AG04450 (cell line): Measurements from ENCODE around the gene LTBP1. TPM values are rescaled to one million over a fixed set of nuclear protein-coding genes. Genes with fewer than 3 reads are reported as not detected.

ENCODE experiments used
- CTCF ChIA-PET: fragments of 300-600, 350-600 bp; formaldehyde crosslinking; extraction: SDS; loops from one replicate; lab custom pipeline; 2022; ENCODE audit warnings: antibody characterized with exemption, inconsistent platforms; lab: Charles Lee
- POLR2A ChIA-PET: fragments of 350-600 bp; formaldehyde crosslinking; extraction: SDS; loops from one replicate; lab custom pipeline; 2021; ENCODE audit warnings: antibody characterized with exemption, inconsistent platforms; lab: Yijun Ruan, JAX
- DNase-seq: peaks from one replicate; pipeline ENCODE4 v3.0.0-alpha.2; 2011; ENCODE audit warnings: low read depth, low spot score
- H3K27ac ChIP-seq: one replicate; pipeline ENCODE4 v1.5.1; 2012; ENCODE audit warnings: low read depth, low read length, control low read depth
- H3K27me3 ChIP-seq: one replicate; pipeline ENCODE4 v1.6.0; 2012; ENCODE audit warnings: low read length; ENCODE audit not compliant: control insufficient read depth, insufficient read depth
- H3K4me3 ChIP-seq: 2 replicates; pipeline ENCODE4 v1.5.1; 2011; ENCODE audit warnings: mild to moderate bottlenecking, low read depth, low read length, control low read depth
- H3K9me3 ChIP-seq: 2 replicates; pipeline ENCODE4 v1.5.1; 2012; ENCODE audit warnings: low read length; ENCODE audit not compliant: control insufficient read depth, insufficient read depth
- polyA plus RNA-seq: library from polyadenylated mRNA; depleted of rRNA; stranded (reverse); fragments of >200 nt; gene quantifications from 2 replicates; pipeline ENCODE4 v1.2.3, GENCODE V29; 2011
- TF ChIP-seq, protein P1 (sequence below): IDR thresholded peaks from 2 replicates; pipeline ENCODE4 v1.5.1; 2011; ENCODE audit warnings: low read depth, low read length, control low read depth, inconsistent platforms

Gene LTBP1
- polyA plus RNA-seq, 1 experiment = 517 TPM

DNA sequence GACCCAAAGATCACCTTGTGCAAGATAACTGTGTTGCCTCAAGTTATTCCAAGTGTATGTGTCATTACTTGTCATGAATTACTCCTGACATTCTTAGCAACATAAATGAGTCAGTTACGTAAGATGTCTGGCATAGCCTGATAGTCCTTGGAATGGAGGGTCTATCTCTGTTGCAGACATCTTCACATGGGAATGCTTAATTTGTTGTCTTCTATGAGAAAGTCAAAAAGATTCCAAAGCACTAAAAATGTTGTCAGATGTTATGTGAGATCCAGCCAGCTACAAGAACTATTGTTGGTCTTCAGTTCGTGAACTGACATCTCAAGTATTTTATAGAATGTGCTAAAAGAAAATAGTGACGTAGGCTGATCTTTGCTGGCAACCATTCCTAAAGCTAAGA is 351.5 kb downstream of the LTBP1 start:
- Histone ChIP-seq H3K27me3 (no peaks in the 10 kb centered on the region), H3K9me3 (no peaks in the 10 kb centered on the region), H3K27ac (no peak overlapping the region), H3K4me3 (no peak overlapping the region)
- no peak for DNase-seq
- ChIA-PET CTCF (interaction anchor here (0.6 to 1.2 kb wide), 3 partner anchors 143 to 633 kb away, joined by 3 to 4 read pairs (median 3); no protein-coding TSS in a partner anchor), POLR2A (no interaction called here)
- TF ChIP-seq, protein P1, sequence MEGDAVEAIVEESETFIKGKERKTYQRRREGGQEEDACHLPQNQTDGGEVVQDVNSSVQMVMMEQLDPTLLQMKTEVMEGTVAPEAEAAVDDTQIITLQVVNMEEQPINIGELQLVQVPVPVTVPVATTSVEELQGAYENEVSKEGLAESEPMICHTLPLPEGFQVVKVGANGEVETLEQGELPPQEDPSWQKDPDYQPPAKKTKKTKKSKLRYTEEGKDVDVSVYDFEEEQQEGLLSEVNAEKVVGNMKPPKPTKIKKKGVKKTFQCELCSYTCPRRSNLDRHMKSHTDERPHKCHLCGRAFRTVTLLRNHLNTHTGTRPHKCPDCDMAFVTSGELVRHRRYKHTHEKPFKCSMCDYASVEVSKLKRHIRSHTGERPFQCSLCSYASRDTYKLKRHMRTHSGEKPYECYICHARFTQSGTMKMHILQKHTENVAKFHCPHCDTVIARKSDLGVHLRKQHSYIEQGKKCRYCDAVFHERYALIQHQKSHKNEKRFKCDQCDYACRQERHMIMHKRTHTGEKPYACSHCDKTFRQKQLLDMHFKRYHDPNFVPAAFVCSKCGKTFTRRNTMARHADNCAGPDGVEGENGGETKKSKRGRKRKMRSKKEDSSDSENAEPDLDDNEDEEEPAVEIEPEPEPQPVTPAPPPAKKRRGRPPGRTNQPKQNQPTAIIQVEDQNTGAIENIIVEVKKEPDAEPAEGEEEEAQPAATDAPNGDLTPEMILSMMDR = no peak

DNA sequence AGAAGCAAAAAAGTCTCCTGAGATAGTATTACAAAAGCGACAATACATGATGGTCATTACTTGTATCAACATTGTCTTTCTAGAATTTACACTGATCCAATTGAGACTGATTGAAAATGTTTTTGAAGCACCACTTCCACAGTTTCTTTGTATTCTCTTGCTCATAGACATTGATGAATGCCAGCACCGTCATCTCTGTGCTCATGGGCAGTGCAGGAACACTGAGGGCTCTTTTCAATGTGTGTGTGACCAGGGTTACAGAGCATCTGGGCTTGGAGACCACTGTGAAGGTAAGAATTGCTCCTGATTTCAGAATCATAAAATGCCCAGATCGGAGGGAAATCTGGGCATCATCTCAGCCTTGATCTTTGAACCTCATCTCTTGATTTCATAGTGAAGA is 354.6 kb downstream of the LTBP1 start:
- Histone ChIP-seq H3K4me3 (no peak overlapping the region), H3K27me3 (no peaks in the 10 kb centered on the region), H3K9me3 (no peaks in the 10 kb centered on the region), H3K27ac (no peak overlapping the region)
- TF ChIP-seq, protein P1 = no peak
- DNase-seq = no peak
- CTCF ChIA-PET = no interaction called here
- POLR2A ChIA-PET = no interaction called here

GRCh38 chr2:33302348-33302747 is 355.6 kb downstream of the LTBP1 start:
- H3K4me3 ChIP-seq = no peak overlapping the region
- H3K9me3 ChIP-seq = no peaks in the 10 kb centered on the region
- DNase-seq = no peak
- ChIA-PET POLR2A (no interaction called here), CTCF (interaction anchor here (0.6 kb wide), 1 partner anchor 46 kb away, joined by 4 read pairs; no protein-coding TSS in a partner anchor)
- H3K27ac ChIP-seq = no peak overlapping the region
- H3K27me3 ChIP-seq = no peaks in the 10 kb centered on the region
- TF ChIP-seq, protein P1 = no peak

- no peaks in the 10 kb centered on the region for H3K27me3 ChIP-seq
- no peak for DNase-seq
- ChIA-PET POLR2A (no interaction called here), CTCF (interaction anchor here (0.9 to 1.4 kb wide), 2 partner anchors 137 to 532 kb away, joined by 4 read pairs; no protein-coding TSS in a partner anchor)
- H3K9me3 ChIP-seq = no peaks in the 10 kb centered on the region
- TF ChIP-seq, protein P1 = no peak
- no peak overlapping the region for H3K27ac ChIP-seq
- no peak overlapping the region for H3K4me3 ChIP-seq
These were observed 357.5 kb downstream of the LTBP1 start for GRCh38 chr2:33304032-33304864.

- H3K27ac ChIP-seq = no peak overlapping the region
- H3K27me3 ChIP-seq = no peaks in the 10 kb centered on the region
- ChIA-PET CTCF (no interaction called here), POLR2A (no interaction called here)
- TF ChIP-seq, protein P1 = no peak
- no peak for DNase-seq
- H3K4me3 ChIP-seq = no peak overlapping the region
- no peaks in the 10 kb centered on the region for H3K9me3 ChIP-seq
These were observed 361.0 kb downstream of the LTBP1 start for GRCh38 chr2:33307659-33308270.
